Parietal lobe (tissue), 1 donor: ENCODE data around the gene ZNF628. TPM values are rescaled to one million over a fixed set of nuclear protein-coding genes. Genes with fewer than 3 reads are reported as not detected.

Experiments used
- total RNA-seq: library from RNA; depleted of rRNA; stranded (reverse); fragments of >200 nt; gene quantifications from one replicate; pipeline ENCODE4 v1.2.3, GENCODE V29; 2014

ZNF628 gene
- 1.6 TPM for total RNA-seq

GRCh38 chr19:55476100-55476775 lies at the start of gene ZNF628:
ZNF628 (plus strand) TSS chr19:55476617; CDS start chr19:55479911, 3,294 bp downstream.

GRCh38 chr19:55443045-55443823 lies 33.2 kb upstream of the ZNF628 start, which contains the start of gene SHISA7:
SHISA7 (minus strand) TSS chr19:55443300; CDS start chr19:55442863, 437 bp downstream.

GRCh38 chr19:55461259-55461973 lies 15.0 kb upstream of the ZNF628 start, which contains the start of gene ISOC2:
ISOC2 (minus strand) TSS chr19:55461642; CDS start chr19:55456486, 5,156 bp downstream.

DNA sequence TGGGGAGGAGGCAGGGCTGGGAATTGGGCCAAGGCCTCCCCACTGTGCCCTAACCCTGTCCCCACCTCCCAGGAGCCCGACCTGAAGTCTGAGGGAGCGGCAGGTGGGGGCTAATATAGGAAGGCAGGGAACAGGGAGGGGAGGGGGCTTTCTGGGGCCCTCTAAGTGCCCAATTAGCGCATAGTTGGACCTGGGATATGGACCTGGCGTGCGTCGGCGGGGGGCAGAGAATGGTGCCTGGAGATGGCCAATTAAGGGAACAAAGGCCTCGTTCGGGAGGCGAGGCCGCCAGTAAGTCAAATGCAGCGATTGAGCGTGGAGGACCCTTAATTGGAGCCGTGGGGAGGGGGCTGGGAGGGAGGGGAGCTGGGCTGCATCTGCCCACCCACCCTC lies 11.8 kb upstream of the ZNF628 start, which contains the start of gene C19orf85:
C19orf85 (minus strand) TSS at position 90 of the 393 bp plus-strand sequence. CDS start 197 bp downstream, outside the sequence.

GRCh38 chr19:55484593-55485438 lies 8.4 kb downstream of the ZNF628 start, which contains the start of gene NAT14:
NAT14 (plus strand) TSS chr19:55485188; CDS start chr19:55485709, 521 bp downstream.

DNA sequence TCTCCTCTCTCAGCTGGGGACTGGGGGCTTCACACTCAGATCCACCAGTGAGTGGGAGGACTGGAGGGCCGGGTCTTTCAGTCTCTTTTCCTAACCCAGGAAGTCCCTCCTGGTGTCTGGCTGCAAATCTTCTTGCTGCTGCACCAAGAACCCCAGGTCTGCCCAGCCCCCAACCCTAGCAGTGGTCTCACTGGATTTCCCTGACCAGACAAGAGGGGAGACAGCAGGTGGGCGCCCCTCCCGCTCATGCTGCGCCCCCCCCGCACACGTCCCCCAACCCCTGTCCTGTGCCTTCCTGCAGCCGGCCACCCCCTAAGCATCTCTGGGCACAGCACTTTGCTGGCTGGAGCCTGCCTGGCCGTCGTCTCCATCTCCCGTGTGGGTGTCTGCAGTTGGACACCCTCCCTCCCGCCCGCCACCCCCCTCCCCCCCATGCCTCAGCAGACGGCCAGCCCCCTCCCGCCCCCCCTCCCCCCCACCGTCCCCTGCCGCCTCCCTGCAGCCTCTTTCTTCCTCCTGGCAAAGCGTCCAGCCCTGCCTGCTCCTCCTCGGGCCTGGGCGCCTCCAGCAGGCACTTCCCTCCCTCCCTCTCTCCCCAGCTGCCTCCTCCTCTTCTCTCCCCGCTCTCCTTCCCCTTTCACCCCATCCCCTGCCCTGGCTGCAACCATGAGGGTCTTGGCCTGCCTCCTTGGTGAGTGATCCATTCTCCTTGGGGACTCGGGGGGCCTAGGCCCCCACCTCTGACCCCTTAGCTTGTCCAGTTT lies 11.7 kb downstream of the ZNF628 start, which contains the start of gene SSC5D:
SSC5D (plus strand) TSS at position 513 of the 764 bp plus-strand sequence; CDS start at position 667, 154 bp downstream.

Other genes with a start within 250 kb of the ZNF628 start
- gene TMEM86B, start 247.9 kb upstream of the ZNF628 start, total RNA-seq, result 4.4 TPM
- gene PPP6R1, start 217.6 kb upstream of the ZNF628 start, total RNA-seq, result 25.0 TPM
- 20.3 TPM for gene HSPBP1, start 196.5 kb upstream of the ZNF628 start, total RNA-seq
- gene BRSK1, start 192.6 kb upstream of the ZNF628 start, total RNA-seq, result 82.9 TPM
- not detected for gene TMEM150B, start 151.3 kb upstream of the ZNF628 start, total RNA-seq
- 15.0 TPM for gene KMT5C, start 136.7 kb upstream of the ZNF628 start, total RNA-seq
- gene COX6B2, start 121.9 kb upstream of the ZNF628 start, total RNA-seq, result not detected
- gene GARIN5B, start 113.4 kb upstream of the ZNF628 start, total RNA-seq, result not detected
- not detected for gene IL11, start 106.2 kb upstream of the ZNF628 start, total RNA-seq
- gene TMEM190, start 99.8 kb upstream of the ZNF628 start, total RNA-seq, result not detected
- not detected for gene TMEM238, start 92.3 kb upstream of the ZNF628 start, total RNA-seq
- 157 TPM for gene RPL28, start 90.7 kb upstream of the ZNF628 start, total RNA-seq
- 22.8 TPM for gene UBE2S, start 68.8 kb upstream of the ZNF628 start, total RNA-seq
- 8.5 TPM for gene SHISA7, start 33.3 kb upstream of the ZNF628 start, total RNA-seq
- 13.1 TPM for gene ISOC2, start 15.0 kb upstream of the ZNF628 start, total RNA-seq
- not detected for gene C19orf85, start 11.9 kb upstream of the ZNF628 start, total RNA-seq
- 12.5 TPM for gene NAT14, start 8.6 kb downstream of the ZNF628 start, total RNA-seq
- gene SSC5D, start 11.8 kb downstream of the ZNF628 start, total RNA-seq, result 0.63 TPM
- not detected for gene SBK2, start 60.5 kb downstream of the ZNF628 start, total RNA-seq
- gene SBK3, start 68.9 kb downstream of the ZNF628 start, total RNA-seq, result not detected
- 2.8 TPM for gene ZNF579, start 104.2 kb downstream of the ZNF628 start, total RNA-seq
- 3.8 TPM for gene FIZ1, start 122.9 kb downstream of the ZNF628 start, total RNA-seq
- gene ZNF524, start 123.7 kb downstream of the ZNF628 start, total RNA-seq, result 4.7 TPM
- 3.1 TPM for gene ZNF865, start 129.0 kb downstream of the ZNF628 start, total RNA-seq
- 4.7 TPM for gene ZNF784, start 147.9 kb downstream of the ZNF628 start, total RNA-seq
- gene ZNF580, start 164.4 kb downstream of the ZNF628 start, total RNA-seq, result 7.2 TPM
- gene ZNF581, start 167.0 kb downstream of the ZNF628 start, total RNA-seq, result 10.3 TPM
- 9.7 TPM for gene CCDC106, start 171.6 kb downstream of the ZNF628 start, total RNA-seq
- 76.7 TPM for gene U2AF2, start 178.4 kb downstream of the ZNF628 start, total RNA-seq
- 33.8 TPM for gene EPN1, start 198.6 kb downstream of the ZNF628 start, total RNA-seq